DMS153 treated with DMSO at 0.1 percent for 48 hours (cell line): ENCODE results near the gene EVA1A.

Experiments used
- DNase-seq: peaks from one replicate; lab custom pipeline; 2025; ENCODE audit not compliant: unreplicated experiment; lab: John Stamatoyannopoulos, UW

The EVA1A gene

GRCh38 chr2:75560768-75561565, at the start of gene EVA1A:
TSS of gene EVA1A (minus strand) at chr2:75560939. CDS start at chr2:75518140, 42,799 bp downstream.
- DNase-seq = peak; percentile 33

GRCh38 chr2:75609937-75610508, 49.3 kb upstream of the EVA1A start:
- no peak for DNase-seq

- no peak for DNase-seq
These were observed 48.6 kb upstream of the EVA1A start for GRCh38 chr2:75609334-75609689.

GRCh38 chr2:75608684-75609333, 48.1 kb upstream of the EVA1A start:
- peak; percentile 36 for DNase-seq

GRCh38 chr2:75607988-75608683, 47.4 kb upstream of the EVA1A start:
- DNase-seq = no peak

GRCh38 chr2:75607400-75607798, 46.7 kb upstream of the EVA1A start:
- DNase-seq = no peak

GRCh38 chr2:75606761-75607399, 46.1 kb upstream of the EVA1A start:
- DNase-seq = no peak

- DNase-seq = no peak
These were observed 45.2 kb upstream of the EVA1A start for GRCh38 chr2:75605770-75606529.

- DNase-seq = no peak
These were observed 43.7 kb upstream of the EVA1A start for GRCh38 chr2:75604484-75604883.

- no peak for DNase-seq
These were observed 42.7 kb upstream of the EVA1A start for GRCh38 chr2:75603477-75603876.

GRCh38 chr2:75602724-75603342, 42.1 kb upstream of the EVA1A start:
- DNase-seq = no peak

- no peak for DNase-seq
These were observed 39.8 kb upstream of the EVA1A start for GRCh38 chr2:75600461-75601011.

- no peak for DNase-seq
These were observed 37.9 kb upstream of the EVA1A start for GRCh38 chr2:75598589-75599155.

- no peak for DNase-seq
These were observed 37.2 kb upstream of the EVA1A start for GRCh38 chr2:75597949-75598348.

- no peak for DNase-seq
These were observed 36.0 kb upstream of the EVA1A start for GRCh38 chr2:75596784-75597183.

- no peak for DNase-seq
These were observed 35.0 kb upstream of the EVA1A start for GRCh38 chr2:75595541-75596395.

- DNase-seq = no peak
These were observed 33.9 kb upstream of the EVA1A start for GRCh38 chr2:75594596-75594995.

- DNase-seq = no peak
These were observed 32.1 kb upstream of the EVA1A start for GRCh38 chr2:75592888-75593287.
